Measurements from ENCODE around the gene ZNF608. TPM values are rescaled to one million over a fixed set of nuclear protein-coding genes. Genes with fewer than 3 reads are reported as not detected.

ZNF608 gene
- total RNA-seq, 1 experiment from 2014 or later: 5.6 TPM

GRCh38 chr5:124735169-124735858, 11.1 kb downstream of the ZNF608 start:
- DNase-seq (ENCODE audit: low read depth, low spot score): no peak
- H4K20me1 ChIP-seq (ENCODE audit: insufficient read depth): no peaks in the 10 kb centered on the region
- POLR2A ChIA-PET: interaction anchor here (0.7 to 1.4 kb wide), 2 partner anchors 13 to 20 kb away, joined by 3 read pairs; no protein-coding TSS in a partner anchor

More at GRCh38 chr5:124735169-124735858, 11.1 kb downstream of the ZNF608 start:
- Histone ChIP-seq H3K79me2 (ENCODE audit: insufficient read depth, low read length) (no peaks in the 10 kb centered on the region), H3K4me1 (ENCODE audit: control insufficient read depth in 1 of 2, insufficient read depth in 2 of 2, low read length in 2 of 2) (peaks cover 16 to 17% of the 10 kb centered on the region in 2 experiments), H3K4me3 (replicated peaks in 1 of 2; ENCODE audit: low read depth in 1 of 2, low read length in 2 of 2) (no peak overlapping the region), H2AFZ (ENCODE audit: low read depth, low read length, poor library complexity, severe bottlenecking) (no peak overlapping the region), H3K9ac (ENCODE audit: low read length) (no peak overlapping the region), H3K4me2 (ENCODE audit: low read length) (no peak overlapping the region), H3K36me3 (ENCODE audit: control insufficient read depth in 1 of 2, insufficient read depth in 2 of 2, low read length in 2 of 2) (no peaks in the 10 kb centered on the region), H3K9me3 (ENCODE audit: control insufficient read depth in 1 of 2, insufficient read depth in 1 of 2, low read depth in 1 of 2, low read length in 2 of 2) (no peaks in the 10 kb centered on the region), H3K9me2 (ENCODE audit: insufficient read depth) (no peaks in the 10 kb centered on the region), H3K27ac (ENCODE audit: low read depth, low read length) (no peak overlapping the region), H3K27me3 (ENCODE audit: insufficient read depth, low read length) (no peaks in the 10 kb centered on the region)
- RAD21 ChIA-PET (ENCODE audit: low non-redundant PET in 1 of 2, low total read pairs in 2 of 2, uncharacterized antibody in 2 of 2, unreplicated experiment in 2 of 2): no interaction called here
- intact Hi-C loops (cut with micrococcal nuclease): no loop called here
- BruUV-seq (replicated peaks): no TSS peak
- no peak for ATAC-seq
- CTCF ChIA-PET: no interaction called here
- TF ChIP-seq POLR2A (IDR thresholded peaks at IDR 0.05; ENCODE audit: borderline replicate concordance, extremely low read depth, insufficient read depth, insufficient read length) (no peak), SIN3A (IDR thresholded peaks at IDR 0.05; ENCODE audit: low read depth) (no peak), TCF7L2 (IDR thresholded peaks at IDR 0.05; ENCODE audit: borderline replicate concordance, extremely low read depth, insufficient read depth, insufficient read length) (no peak), REST (IDR thresholded peaks at IDR 0.05; ENCODE audit: low read depth) (no peak), ELF1 (IDR thresholded peaks at IDR 0.05; ENCODE audit: borderline replicate concordance, low read depth) (no peak), EZH2phosphoT487 (IDR thresholded peaks at IDR 0.05; ENCODE audit: borderline replicate concordance) (no peak), JUND (IDR thresholded peaks at IDR 0.05) (no peak), EZH2 (IDR thresholded peaks at IDR 0.05) (no peak), ZFX (IDR thresholded peaks at IDR 0.05) (no peak), CTCF (IDR thresholded peaks at IDR 0.05 in 2 of 3, conservative IDR thresholded peaks at IDR 0.05 in 1 of 3; ENCODE audit: borderline replicate concordance in 1 of 3, insufficient read depth in 1 of 3, low read depth in 2 of 3, low read length in 2 of 3) (no peak), SRF (IDR thresholded peaks at IDR 0.05; ENCODE audit: low read depth) (no peak), MAX (IDR thresholded peaks at IDR 0.05) (no peak)

Data from HCT116 (cell line).